Anterior cingulate cortex (tissue), 58 donors: ENCODE measurements around the gene OSMR.

Source experiments
- DNase-seq, 58 donors: peaks; one replicate each; lab custom pipeline; 2025; lab: John Stamatoyannopoulos, UW

OSMR gene

GRCh38 chr5:38845526-38846378, at the start of gene OSMR:
Gene OSMR (plus strand): TSS chr5:38846012. CDS start chr5:38869045, 23,033 bp downstream.
- peak in 44 of 58 donors; percentile 6 to 82 (median 40) for DNase-seq

DNA sequence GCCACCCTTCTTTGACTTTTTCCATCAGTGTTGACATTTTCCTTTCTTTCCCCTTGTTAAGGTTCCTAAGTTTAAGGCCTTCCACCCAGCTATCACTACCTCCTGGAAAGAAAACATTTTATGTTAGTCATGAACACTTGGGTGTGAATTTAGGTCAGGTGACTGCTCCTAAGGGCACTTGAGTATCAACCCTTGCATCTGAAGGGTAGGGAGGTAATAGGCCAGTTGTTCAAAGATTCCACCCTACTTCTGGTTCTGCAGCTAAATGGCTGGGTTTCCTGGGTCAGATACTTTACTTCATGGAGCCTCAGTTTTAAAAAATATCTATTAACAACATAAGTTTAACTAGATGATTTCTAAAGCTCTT, 49.1 kb upstream of the OSMR start:
- no peak for DNase-seq

DNA sequence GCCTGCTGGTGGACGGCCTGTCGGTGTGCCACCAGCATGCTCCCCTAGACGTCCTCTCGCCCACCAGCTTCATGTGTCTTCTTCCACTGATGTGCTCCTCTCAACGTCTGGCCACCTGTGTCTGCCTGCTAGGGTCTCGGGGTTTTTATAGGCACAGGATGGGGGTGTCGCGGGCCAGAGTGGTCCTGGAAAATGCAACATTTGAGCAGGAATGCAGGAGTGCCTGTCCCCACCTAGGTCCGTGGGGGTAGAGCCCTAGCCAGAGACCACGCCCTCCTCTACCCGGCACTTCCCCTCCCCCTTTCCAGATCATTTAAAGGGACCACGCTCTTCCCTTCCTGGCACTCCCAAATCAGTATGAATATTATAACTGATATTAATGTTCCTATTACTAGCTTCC, 48.0 kb upstream of the OSMR start:
- no peak for DNase-seq

DNA sequence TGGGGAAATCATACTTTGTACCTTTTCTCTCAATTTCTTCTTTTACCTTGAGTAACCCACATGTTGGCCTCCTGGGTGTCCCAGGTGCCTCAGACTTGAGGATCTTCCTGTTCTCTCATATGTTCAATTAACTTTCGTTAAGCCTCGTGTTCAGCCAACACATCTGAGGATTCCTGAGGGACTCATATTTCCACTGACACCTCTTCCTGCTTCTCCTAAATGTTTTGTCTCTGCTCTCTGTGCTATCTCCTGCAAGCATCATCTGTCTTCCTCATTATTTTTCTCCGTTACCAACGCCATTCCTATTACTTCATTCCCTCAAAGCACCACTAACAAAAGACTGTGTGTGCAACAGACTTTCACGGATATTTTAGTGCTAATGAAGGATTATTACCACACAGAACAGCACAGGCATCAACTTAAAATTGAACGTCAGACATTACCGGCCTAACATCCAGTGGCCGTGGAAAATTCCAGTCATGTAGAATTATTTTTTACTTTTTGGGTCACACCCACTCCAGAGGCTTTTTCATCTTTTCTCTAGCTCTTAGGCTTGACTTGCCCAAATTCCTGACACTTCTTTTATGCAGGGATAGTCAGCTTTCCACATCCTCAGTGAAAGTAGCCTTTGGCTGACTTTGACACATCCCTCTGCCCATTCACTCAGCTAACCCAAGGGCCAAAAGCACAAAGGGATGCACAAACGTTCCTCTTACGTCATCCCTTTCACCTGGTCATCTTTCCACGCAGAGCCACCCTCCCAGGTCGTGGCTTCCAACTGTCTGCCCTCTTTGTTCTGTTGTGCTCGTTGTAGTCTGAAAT, 46.0 kb upstream of the OSMR start:
- DNase-seq: no peak

GRCh38 chr5:38800515-38800914, 45.3 kb upstream of the OSMR start:
- no peak for DNase-seq

- no peak for DNase-seq
Measured at GRCh38 chr5:38802125-38802524, 43.7 kb upstream of the OSMR start.

GRCh38 chr5:38803246-38803645, 42.6 kb upstream of the OSMR start:
- no peak for DNase-seq

GRCh38 chr5:38806775-38807258, 39.0 kb upstream of the OSMR start:
- no peak for DNase-seq

- no peak for DNase-seq
Measured at GRCh38 chr5:38807570-38808483, 38.0 kb upstream of the OSMR start.

DNA sequence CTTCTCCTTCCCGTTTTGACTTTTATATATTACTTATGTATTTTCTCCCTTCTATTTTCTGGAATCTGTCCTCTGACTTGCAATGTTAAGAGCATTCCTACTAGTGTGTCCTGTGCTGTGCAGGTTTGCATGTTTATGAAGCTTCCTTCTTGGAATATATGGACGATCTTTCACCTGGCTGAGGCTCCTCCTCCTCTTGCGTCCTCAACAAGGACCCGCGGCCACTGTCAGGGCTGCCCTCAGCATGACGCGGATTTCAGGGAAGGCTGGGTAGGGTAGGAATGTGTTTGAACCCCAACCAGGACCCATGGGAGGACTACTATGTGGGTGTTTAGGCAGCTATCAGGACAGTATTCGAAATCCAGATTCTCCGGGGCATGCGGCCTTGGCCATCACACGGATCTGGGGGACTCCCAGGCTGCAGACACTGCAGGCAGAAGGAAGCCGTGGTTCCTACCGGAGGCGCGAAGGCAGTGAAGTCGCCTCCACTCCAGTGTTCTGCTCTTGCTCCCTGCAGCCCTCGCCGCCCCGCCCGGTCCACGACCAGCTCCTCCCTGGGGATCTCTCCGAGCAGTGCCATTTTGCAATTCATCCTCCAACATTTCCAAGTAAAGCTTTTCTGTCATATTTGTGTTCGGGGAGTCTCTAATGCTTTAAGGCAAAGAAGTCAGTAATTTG, 37.0 kb upstream of the OSMR start:
- DNase-seq: no peak

DNA sequence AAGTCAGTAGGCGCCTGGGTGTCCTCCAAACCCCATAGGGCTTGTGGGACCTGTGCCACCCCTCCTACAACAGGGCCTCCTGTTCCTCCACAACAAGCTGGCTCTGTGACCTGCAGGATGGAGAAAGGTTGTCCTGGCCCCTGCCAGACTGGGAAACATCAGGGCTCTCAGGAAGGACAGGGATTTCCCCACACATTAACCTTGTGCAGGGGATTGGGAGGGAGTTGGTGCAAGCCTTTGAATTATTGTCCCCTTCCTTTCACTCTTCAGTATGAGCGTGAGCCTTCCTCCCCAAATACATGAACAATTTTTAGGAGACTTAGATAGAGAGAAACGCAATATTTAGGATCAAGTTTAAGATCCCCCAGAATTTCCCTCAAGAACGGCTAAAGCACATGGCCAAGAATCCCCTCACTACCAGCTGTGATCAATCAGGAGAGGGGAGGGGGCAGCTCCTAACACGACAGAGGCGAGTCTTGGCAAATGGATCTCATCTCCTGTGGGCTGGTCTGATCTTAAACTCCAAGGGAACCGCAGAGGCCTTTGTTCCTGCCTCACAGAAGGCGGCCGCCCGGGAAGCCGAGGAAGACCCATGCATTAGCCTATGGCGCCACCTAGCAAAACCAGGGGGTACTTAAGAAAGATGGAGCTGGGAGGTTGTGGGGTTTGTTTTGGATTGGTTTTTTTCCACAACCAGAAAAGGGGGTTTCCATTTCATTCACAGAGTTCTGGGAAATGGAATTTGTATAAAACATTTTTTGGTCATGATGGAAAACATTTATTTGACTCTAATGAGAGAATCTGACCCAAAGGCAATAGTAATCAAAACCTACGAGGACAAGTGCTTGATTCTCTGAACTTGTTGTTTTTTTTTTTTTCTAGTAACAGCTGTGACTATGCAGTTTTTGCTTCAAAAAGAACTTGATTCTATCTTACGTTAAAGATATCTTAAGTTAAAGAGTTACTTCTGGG, 36.1 kb upstream of the OSMR start:
- peak in 56 of 58 donors; percentile 4 to 84 (median 64) for DNase-seq

GRCh38 chr5:38814879-38815278, 30.9 kb upstream of the OSMR start:
- no peak for DNase-seq

- no peak for DNase-seq
Measured at GRCh38 chr5:38816083-38817030, 29.5 kb upstream of the OSMR start.

DNA sequence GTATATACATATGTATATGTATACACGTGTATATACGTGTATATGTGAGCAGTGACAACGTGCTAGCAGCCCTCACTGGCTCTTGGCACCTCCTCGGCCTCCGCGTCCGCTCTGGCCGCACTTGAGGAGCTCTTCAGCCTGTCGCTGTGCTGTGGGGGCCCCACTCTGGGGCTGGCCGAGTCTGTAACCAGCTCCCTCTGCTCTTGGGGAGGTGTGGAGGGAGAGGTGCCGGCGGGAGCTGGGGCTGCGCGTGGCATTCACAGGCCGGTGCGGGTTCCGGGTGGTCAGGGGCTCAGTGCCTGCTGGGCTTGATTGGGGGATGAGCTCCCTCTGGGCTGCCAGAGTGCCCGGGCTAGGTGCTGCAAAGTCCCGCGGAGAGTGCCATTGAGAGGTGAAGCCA, 24.1 kb upstream of the OSMR start:
- DNase-seq: no peak

DNA sequence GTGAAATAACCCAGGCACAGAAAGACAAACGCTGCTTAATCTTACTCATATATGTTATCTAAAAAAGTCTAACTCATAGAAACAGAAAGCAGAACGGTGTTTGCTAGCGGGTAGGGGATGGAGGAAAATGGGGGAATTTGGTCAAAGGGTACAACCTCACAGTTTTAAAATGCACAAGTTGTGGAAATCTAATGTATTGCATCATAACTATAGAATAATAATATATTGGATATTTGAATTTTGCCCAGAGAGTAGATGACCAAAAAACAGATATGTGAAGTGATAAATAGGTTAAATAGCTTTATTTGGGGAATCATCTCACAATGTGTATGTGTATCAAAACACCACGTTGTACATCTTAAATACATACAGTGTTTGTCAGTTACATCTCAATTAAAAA, 22.3 kb upstream of the OSMR start:
- DNase-seq: no peak

GRCh38 chr5:38824821-38825220, 21.0 kb upstream of the OSMR start:
- DNase-seq: no peak

- DNase-seq: no peak
Measured at GRCh38 chr5:38825494-38825893, 20.3 kb upstream of the OSMR start.

DNA sequence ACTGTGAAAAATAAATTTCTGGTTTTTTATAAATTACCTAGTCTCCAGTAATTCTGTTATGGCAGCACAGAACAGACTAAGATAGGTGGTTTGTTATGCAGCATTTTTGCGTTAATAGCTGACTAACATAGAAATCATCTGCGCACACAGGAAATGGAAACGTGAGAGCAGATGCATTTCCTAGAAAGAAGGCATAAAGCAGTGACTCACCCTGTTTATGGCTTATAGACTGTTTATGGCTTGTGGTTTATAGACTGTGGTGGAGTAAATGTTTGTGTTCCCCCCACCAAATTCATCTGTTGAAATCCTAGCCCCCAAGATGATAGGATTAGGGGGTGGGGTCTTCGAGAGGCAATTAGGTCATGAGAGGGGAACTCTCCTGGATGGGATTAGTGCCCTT, 18.3 kb upstream of the OSMR start:
- no peak for DNase-seq
